ENCODE measurements around the gene TSPO2. TPM values are rescaled to one million over a fixed set of nuclear protein-coding genes. Genes with fewer than 3 reads are reported as not detected.

Gene TSPO2
- total RNA-seq, 2 donors from 2014 or later = not detected

DNA sequence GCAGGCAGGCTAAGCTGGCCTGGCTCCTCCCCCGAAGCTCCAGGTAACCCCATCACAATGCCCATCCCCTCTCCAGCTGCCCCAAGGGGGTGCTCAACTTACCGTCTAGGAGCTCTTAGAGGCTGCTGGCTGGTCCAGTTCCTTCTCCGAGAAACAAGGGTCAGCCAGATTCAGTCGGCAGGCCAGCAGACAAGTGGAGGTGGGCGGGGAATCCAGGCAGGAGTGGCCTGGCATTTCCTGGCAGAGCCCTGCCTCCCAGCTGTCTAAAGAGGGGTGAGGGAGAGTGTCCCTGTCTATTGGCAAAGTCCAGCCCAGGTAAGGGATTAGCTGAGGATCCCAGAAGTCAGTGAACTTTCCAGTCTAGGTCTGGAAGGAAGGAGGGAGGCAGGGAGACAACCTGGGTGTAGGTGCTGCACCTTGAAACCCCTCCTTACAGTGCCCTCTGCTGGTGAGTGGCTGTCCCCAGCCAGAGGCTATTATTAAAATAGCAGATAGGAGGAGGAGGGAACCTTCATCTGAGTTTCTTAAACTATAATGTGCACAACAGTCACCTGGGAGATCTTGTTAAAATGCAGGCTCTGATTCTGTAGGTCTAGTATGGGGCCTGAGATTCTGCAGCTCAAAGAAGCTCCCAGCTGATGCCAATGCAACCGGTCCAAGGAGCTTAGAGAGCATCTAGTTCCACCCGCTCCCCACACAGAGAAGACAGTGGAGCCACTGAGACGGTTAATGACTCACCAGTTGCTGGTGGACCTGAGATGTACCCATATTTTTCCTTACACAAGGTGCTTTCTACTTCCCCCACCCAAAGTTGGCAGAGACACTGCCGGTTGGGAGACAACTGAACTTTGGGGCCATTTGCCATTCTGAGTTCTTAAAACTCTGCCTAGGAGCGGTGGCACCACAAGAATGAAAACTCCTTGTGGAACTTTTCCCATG, 2.9 kb upstream of the TSPO2 start, which contains the start of gene UNC5CL:
Gene UNC5CL (minus strand): TSS at position 162 of the 939 bp plus-strand sequence. CDS start 4,147 bp downstream, outside the sequence.
- peak; percentile 29 for DNase-seq (ENCODE audit: low spot score)
- H3K4me1 ChIP-seq (replicated peaks) = no peaks in the 10 kb centered on the region
- TF ChIP-seq, protein P1, sequence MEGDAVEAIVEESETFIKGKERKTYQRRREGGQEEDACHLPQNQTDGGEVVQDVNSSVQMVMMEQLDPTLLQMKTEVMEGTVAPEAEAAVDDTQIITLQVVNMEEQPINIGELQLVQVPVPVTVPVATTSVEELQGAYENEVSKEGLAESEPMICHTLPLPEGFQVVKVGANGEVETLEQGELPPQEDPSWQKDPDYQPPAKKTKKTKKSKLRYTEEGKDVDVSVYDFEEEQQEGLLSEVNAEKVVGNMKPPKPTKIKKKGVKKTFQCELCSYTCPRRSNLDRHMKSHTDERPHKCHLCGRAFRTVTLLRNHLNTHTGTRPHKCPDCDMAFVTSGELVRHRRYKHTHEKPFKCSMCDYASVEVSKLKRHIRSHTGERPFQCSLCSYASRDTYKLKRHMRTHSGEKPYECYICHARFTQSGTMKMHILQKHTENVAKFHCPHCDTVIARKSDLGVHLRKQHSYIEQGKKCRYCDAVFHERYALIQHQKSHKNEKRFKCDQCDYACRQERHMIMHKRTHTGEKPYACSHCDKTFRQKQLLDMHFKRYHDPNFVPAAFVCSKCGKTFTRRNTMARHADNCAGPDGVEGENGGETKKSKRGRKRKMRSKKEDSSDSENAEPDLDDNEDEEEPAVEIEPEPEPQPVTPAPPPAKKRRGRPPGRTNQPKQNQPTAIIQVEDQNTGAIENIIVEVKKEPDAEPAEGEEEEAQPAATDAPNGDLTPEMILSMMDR (IDR thresholded peaks at IDR 0.05) = peak; percentile 39 to 60 (median 45)
- no peak for TF ChIP-seq POLR2AphosphoS5 (IDR thresholded peaks at IDR 0.05)
- 79% methylated on average over 10 of the region's 10 CpGs for WGBS
- H3K9me3 ChIP-seq = no peaks in the 10 kb centered on the region
- H3K4me3 ChIP-seq = no peak within 1 kb of the TSS
- H3K27ac ChIP-seq = no peak within 1 kb of the TSS
- no peaks in the 10 kb centered on the region for H3K36me3 ChIP-seq
- intact Hi-C loops (cut with DNase I) = no loop called here
- no peaks in the 10 kb centered on the region for H3K27me3 ChIP-seq (replicated peaks; ENCODE audit: insufficient read depth)

DNA sequence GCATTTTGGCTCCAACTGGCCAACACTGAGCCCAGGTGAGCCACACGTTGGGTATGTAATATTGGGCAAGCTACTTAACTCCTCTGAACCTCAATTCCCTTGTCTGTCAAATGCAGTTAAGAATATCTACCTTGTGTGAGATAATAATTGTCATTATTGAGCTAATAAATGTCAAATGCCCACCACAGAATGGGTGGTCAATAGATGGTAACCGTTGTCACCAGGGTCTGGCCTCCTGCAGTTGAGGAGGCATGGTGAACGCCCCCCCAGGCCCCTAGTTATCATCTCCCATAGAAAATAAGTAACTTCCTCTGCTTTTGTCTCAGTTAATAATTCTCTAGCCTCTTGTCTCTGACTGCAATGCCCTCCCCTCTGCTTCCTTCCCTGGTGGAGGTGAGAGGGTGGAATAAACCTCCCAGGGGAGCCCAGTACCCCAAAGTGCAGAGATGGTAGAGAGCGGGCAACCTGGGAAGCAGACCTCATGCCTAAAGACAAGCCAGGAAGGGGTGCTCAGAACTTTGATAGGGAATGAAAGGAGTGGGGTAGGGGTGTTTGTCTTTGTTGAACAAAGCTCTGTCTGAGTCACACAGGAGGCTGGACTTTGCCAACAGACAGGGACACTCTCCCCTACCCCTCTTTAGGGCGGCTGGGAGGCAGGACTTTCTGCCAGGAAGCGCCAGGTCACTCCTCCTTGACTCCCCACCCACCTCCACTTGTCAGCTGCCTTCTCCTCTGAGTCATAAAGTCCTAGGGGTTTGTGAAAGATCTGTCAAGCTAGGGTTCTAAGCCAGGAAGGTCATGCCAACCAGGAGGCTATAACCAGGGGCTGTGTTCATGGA, 1.9 kb upstream of the TSPO2 start:
- 56% methylated on average over 6 of the region's 6 CpGs for WGBS
- no peak overlapping the region for H3K4me3 ChIP-seq
- no peak overlapping the region for H3K27ac ChIP-seq
- no peaks in the 10 kb centered on the region for H3K27me3 ChIP-seq (replicated peaks; ENCODE audit: insufficient read depth)
- no peak for DNase-seq (ENCODE audit: low spot score)
- no peaks in the 10 kb centered on the region for H3K9me3 ChIP-seq
- no peaks in the 10 kb centered on the region for H3K4me1 ChIP-seq (replicated peaks)
- intact Hi-C loops (cut with DNase I) = no loop called here
- TF ChIP-seq, protein P1 (IDR thresholded peaks at IDR 0.05) = no peak
- TF ChIP-seq POLR2A (IDR thresholded peaks at IDR 0.05) (no peak), POLR2AphosphoS5 (IDR thresholded peaks at IDR 0.05) (no peak)
- no peaks in the 10 kb centered on the region for H3K36me3 ChIP-seq

- Histone ChIP-seq H3K4me3 (no peak overlapping the region), H3K27me3 (replicated peaks; ENCODE audit: insufficient read depth) (no peaks in the 10 kb centered on the region), H3K27ac (no peak overlapping the region), H3K36me3 (no peaks in the 10 kb centered on the region), H3K4me1 (replicated peaks) (no peaks in the 10 kb centered on the region), H3K9me3 (no peaks in the 10 kb centered on the region)
- intact Hi-C loops (cut with DNase I) = no loop called here
- WGBS = 100% methylated on average over 1 of the region's 1 CpG
- no peak for DNase-seq (ENCODE audit: low spot score)
- TF ChIP-seq POLR2AphosphoS5 (IDR thresholded peaks at IDR 0.05) (no peak), POLR2A (IDR thresholded peaks at IDR 0.05) (no peak)
- TF ChIP-seq, protein P1 (IDR thresholded peaks at IDR 0.05) = no peak
Observed at GRCh38 chr6:41040940-41041536, 1.2 kb upstream of the TSPO2 start.

GRCh38 chr6:41043151-41043550, 884 bp downstream of the TSPO2 start:
- Histone ChIP-seq H3K36me3 (no peaks in the 10 kb centered on the region), H3K27ac (no peak overlapping the region), H3K4me1 (replicated peaks) (no peaks in the 10 kb centered on the region), H3K9me3 (no peaks in the 10 kb centered on the region), H3K27me3 (replicated peaks; ENCODE audit: insufficient read depth) (no peaks in the 10 kb centered on the region), H3K4me3 (no peak overlapping the region)
- 96% methylated on average over 3 of the region's 3 CpGs for WGBS
- intact Hi-C loops (cut with DNase I) = no loop called here
- DNase-seq (ENCODE audit: low spot score) = no peak
- TF ChIP-seq, protein P1 (IDR thresholded peaks at IDR 0.05) = no peak
- TF ChIP-seq POLR2AphosphoS5 (IDR thresholded peaks at IDR 0.05) = no peak
- no peak for TF ChIP-seq POLR2A (IDR thresholded peaks at IDR 0.05)

Data from prostate gland (tissue), 2 donors.